Activated CD8-positive, alpha-beta memory T cell treated with anti-CD3 and anti-CD28 coated beads, Interleukin-2, amount 50 U/mL, for 1 hour (primary cell): ENCODE data around the gene LPO.

Experiments
- DNase-seq: peaks from one replicate; pipeline ENCODE4 v3.0.0-alpha.2; 2020; ENCODE audit errors: extremely low read depth

LPO gene

DNA sequence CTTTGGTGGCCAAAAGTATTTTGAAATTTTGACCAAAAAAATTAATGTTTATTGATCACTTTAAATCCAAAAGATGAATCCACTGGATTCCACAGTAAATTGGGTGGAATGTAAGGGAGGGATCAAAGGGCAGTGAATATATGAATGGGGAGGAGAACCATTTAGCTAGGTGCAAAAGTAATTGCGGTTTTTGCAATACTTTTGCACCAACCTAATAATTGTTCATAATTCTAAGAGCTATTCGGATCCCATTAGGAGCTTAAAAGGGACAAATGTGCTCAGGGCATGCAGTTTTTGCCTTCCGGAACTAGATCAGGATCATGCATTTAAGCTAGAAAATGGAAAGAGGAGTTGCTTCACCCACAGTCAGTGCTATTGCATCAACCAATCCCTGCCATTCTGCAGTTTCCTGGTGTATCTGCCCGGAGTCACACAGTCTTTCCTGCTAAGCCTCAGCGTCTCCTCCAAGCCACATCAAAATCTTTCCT, at the start of gene LPO:
Gene LPO, plus strand, starts transcription at position 438 of the 488 bp plus-strand sequence. CDS start 4,396 bp downstream, outside the sequence.
- no peak for DNase-seq

DNA sequence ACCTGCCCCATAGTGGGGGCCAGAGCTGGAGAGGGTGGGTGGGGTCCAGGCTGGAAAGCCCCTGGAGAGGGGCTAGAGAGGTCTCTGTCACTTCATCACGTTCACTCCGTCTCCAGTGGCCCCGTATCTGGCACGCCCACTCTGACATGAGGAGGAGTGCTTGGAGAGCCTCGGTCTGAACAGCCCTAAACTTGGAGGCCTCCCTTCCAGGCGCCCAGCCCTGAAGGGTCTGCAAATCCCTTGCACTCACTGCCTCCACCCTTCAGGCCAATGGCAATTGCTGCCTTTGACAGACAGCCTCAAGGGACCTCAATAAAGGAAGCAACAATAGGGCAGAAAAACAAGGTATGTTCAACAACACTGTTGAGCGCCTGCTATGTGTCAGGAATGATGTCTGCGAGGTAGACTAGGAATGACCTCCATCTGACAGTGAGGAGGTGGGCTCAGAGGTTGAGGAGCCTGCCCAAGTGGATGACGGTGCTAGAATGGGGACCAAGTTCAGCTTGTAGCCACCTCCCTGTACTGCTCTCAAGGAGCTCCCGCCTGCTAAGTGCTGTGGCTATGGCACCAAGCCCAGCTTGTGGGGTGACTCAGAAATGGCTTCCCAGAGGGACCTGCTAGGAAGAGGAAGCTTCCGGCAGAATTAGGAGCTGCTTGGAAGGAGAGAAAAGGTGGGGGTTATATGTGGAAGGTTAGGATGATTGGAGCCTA, 48.8 kb upstream of the LPO start:
- DNase-seq, result no peak

DNA sequence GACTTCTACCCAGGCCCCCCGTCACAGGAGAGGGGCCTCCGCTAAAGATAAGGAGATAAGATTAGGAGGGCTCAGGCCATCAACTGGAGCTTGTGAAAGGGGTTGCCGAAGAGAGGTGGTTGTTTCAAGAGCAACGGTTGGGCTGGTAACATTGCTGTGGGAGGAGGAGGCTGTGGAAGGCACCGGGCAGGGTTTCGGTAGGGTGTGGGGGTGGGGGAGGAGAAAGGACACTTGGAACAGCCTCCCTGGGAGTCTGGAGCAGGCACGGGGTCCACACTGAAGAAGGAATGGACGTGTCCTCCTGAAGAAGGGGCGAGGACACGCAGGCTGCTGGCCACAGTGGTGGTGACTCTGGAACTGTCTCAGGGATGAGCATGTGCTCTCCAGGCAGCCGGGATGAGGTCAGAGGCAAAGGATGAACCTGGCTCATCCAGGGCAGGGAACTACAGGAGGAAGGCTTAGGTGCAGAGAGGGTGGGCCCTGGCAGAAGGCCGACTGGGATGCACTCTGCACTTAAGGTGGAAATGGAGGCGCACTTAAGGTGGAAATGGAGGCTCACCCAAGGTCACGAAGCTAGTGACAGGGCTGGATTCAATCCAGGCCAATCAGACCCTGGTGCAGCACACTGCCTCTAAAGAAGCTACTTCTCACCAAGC, 47.0 kb upstream of the LPO start:
- no peak for DNase-seq

DNA sequence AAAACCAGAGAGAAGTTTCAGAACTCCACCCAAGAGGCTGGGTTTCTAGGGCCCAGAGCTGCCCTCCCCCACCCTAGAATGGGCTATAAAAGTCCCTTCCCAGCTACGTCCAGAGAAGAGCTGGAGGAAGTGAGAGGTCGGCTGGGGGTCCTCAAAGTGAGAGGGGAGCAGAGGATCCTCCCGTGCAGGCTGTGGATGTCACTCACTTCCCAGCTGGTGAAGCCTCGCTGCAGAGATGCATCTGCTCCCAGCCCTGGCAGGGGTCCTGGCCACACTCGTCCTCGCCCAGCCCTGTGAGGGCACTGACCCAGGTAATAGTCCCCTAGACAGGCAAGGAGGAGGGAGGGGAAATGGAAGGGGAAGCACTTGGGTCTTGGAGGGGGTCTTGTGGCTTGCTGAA, 45.8 kb upstream of the LPO start, which contains the start of gene EPX:
Gene EPX, plus strand, starts transcription at position 115 of the 400 bp plus-strand sequence. Its CDS starts 121 bp downstream, at position 236.
- no peak for DNase-seq

DNA sequence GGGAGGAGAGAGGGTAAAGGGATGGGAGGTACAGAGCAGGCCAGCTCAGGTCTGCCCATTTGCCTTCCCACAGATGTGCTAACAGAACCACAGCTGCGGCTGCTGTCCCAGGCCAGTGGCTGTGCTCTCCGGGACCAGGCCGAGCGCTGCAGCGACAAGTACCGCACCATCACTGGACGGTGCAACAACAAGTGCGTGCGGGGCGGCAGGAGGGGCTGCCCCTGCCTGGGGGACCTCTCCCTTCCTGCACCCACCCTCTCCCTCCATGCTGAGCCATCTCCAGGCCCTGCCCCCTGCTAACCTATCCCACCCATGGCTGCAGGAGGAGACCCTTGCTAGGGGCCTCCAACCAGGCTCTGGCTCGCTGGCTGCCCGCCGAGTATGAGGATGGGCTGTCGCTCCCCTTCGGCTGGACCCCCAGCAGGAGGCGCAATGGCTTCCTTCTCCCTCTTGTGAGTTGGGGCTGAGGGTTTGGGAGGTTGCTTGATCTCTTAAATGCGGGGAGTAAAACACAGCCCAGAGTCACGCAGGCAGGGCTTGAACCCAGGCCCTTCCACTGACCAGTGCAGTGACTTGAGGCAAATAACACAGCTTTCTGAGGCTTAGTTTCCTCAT, 44.6 kb upstream of the LPO start:
- no peak for DNase-seq

DNA sequence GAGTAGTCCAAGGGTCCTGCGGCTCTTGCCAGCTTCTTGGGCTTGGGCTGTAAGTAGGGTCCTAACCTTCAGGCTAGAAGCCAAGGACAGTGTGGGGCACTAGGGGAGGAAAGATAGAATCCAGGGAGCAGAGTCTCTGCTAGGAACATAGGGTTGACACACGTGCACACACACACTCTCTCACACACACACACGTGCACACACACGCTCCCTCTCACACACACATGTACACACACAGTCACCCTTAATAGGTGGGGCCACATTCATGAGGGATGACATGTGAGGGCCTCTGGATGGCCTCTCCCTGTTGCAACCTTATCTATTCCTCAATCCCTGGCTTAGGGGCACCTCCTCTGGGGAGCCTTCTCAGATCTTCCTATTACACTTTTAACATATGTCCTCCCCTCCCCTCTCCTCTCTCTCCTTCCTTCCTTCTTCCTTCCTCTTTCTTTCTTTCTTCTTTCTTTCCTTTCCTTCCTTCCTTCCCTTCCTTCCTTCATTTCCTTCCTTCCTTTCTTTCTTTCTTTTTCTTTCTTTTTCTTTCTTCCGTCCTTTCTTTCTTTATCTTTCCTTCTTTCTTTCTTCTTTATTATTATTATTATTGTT, 42.8 kb upstream of the LPO start:
- DNase-seq, result no peak

DNA sequence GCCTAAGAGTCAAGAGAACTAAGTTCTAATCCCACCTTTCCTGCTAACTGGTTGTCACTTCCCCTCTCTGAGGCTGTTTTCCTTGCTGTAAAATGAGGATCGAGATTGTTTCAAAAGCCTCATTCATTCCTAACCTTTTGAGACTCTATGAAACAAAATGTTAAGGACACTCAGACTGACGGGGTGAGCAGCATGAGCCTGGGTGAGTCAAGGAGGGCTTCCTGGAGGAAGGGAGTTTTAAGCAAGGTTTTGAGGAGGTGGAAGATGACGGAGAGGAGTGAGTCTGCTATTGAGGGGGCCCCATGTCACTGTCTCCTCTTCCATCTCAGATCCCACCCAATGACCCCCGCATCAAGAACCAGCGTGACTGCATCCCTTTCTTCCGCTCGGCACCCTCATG, 41.8 kb upstream of the LPO start:
- no peak for DNase-seq

DNA sequence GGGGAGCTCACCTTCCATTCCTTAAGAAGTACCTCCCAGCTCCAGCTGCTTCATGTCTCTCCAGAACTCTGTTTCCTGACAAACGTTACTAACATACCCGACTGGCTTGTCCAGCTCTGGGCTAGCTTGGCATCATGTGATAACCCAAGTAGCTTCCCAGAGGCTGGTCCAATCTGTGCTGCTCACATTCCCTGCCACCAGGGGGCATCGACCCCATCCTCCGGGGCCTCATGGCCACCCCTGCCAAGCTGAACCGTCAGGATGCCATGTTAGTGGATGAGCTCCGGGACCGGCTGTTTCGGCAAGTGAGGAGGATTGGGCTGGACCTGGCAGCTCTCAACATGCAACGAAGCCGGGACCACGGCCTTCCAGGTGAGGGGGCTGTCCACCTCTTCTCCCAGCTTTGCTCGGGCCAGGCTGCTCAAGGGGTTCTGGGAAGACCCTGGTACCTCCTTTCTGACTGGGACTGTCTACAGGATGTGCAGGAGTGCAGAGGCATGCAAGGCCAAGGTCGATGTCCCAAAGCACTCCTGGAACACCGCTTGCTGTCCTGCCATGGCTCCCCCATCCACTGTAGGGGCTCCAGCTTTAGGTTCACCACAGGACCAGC, 38.3 kb upstream of the LPO start:
- DNase-seq, result no peak

DNA sequence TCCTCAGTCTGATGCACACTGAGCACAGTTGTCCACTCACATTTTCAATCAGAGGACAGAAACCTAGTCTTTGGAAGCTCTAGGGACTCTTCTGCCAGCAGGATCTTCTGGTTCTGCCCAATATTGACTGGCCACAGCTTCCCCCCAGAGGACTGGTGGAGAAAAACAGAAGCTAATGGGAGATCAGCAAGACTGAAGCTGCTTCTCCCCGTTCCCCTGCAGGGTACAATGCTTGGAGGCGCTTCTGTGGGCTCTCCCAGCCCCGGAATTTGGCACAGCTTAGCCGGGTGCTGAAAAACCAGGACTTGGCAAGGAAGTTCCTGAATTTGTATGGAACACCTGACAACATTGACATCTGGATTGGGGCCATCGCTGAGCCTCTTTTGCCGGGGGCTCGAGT, 35.5 kb upstream of the LPO start:
- no peak for DNase-seq

DNA sequence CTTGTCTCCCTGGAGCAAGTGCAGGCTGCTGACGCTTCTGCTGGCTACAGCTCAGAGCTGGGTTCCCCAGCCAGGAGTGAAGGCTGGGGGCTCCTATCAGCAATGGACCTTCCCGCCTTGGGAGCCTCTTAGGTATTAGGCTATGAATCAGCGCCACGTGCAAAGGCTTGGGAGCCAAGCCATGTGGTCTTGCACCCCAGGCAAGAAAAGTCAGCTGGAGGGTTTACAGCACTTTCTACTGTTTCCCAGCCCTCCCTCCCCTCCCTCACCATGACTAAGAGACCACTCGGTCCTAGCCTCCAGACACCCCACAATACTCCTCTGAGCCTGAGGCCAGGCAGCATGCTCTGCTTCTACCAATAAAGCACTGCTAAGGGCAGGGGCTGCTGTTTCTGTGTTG, 33.6 kb upstream of the LPO start:
- no peak for DNase-seq

DNA sequence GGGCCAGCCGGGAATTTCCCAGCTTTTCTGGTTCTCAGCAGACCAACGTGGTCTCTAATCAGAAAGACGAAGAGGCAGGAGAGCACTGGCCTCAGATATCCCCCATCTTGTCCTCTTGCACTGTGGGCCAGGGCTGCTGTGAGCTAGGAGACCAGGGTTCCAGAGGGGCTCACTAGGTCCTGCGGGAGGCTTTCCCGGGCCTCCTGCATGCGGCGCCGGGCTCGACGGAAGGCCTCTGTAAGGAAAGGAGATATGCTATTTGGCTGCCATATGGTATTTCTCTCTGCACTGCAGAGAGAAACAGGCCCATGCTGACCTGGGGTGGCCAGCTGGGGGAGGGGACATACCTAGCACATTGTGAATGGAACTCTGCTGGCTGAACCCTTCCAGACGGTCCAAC, 32.4 kb upstream of the LPO start:
- no peak for DNase-seq

DNA sequence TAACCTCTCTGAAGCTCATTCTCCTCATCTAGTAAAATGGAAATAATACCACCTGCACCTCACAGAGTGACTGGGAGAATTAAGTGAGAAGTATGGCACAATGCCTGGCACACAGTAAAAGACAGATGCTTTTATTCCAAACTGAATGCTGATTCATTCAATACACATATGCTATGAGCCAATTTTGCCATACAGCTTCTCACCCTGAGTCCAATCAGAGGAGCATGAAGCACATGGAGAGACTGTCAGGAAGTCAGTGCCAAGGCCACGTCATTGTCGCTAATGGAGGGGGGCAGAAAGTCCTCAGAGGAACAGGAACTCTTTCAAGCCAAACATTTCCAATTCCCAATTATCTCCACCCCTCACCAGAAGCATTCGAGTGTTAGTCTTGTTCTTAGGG, 30.9 kb upstream of the LPO start:
- DNase-seq, result no peak

DNA sequence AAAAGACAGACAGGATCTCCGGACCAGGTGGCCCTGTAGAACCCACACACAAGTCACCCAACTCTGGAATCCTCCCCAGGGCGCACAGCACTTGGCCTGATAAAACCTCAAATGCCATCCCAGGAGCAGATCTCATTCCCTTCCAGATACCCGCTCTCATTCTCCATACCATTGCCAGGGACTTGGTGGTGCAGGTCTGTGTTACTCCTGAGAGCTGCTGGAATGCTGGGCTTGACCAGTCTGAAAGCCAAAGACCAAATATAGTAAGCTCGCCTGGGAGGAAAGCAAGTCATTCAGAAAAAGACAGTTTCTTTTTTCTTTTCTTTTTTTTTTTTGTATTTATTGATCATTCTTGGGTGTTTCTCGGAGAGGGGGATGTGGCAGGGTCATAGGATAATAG, 30.0 kb upstream of the LPO start:
- no peak for DNase-seq

DNA sequence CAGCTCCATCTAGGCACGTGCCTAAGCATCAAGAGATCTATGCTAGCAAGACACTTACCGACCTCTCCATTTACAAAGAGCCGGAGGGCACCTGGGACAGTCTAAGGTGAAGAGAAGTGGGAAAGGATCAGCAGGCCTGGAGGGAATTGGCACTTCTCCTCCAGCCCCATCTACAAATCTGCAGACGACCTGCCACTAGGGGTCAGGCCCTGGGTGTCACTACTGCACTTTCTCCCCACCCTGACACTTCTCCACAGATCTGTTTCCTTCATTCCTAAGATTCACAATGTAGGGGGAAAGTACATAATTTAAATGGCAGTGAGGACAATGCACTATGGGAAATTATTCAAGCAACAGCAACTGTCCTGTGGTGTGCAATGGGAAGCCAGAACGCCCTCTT, 27.5 kb upstream of the LPO start:
- DNase-seq, result no peak

DNA sequence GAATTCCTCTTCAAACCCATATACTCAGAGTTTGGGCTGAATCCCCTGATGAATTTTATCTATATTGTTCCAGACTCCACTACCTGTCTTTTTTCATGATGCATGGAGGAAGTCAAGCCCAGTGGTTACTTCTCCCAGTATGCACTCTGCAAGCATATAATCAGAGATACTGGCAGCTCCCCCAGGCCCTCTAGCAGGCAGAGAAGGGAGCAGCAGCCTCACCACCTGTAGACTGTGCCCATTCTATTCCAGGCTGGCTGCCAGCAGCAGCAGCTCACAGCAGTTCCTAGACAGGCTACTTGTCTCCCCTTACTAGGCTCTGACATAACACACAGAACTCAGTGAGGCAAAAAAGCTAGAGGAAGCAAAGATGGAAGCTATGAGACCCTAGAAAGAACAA, 22.7 kb upstream of the LPO start:
- no peak for DNase-seq

DNA sequence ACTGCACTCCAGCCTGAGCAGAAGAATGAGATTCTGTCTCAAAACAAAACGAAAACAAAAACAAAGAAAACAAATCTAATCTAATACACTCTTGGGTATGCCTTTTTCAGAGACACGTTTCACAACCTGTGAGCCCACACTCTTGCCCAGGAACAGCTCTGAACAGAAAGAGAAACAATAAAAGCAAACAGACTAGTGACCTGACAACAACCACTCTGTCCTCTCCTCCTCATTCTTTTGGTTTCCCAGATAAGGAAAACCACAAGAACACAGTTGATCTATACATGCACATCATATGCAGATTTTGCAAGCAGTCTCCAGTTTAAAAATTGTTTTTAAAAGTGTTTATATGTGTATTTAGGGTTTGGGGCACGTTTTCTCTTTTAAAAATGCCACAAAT, 20.6 kb upstream of the LPO start:
- DNase-seq, result no peak

DNA sequence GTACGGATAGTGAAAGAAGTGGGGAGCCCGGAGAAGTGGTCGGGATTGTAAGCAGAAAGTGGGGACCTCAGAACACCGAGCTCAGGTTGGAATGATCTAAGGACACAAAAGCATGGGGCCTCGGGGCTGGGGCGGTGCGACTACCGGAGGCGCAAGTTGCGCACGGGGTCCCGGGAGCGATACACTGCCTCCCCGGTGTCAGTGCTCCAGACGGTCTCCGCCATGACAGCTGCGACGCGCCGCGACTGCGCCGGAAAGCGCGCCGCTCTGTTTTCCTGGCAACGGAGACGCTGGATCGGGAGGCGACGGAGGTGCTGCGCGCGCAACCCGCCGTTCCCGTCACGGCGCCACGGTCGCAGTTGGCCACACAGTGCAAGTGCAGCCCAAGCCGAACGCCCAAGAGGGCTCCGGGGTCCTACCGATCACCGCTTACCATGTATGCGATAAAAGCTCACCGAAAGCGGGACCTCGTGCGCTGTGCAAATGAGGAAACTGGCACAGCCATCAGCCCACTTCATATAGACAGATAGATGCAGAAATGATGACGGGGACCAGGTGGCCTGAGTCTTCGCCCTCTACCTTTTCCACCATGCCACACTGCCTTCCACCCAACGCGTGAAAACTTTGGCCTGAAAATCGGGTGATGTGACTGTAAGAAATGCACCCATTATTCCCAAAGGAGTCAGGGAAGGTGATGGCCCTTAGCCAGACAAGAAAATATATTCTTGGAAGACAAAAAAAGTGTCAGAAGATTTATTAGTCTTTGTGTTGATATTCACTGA, 19.2 kb upstream of the LPO start, which contains the start of gene MKS1:
Gene MKS1, minus strand, starts transcription at position 249 of the 782 bp plus-strand sequence. Its CDS starts 25 bp downstream, at position 224.
- DNase-seq, result peak; percentile 78

DNA sequence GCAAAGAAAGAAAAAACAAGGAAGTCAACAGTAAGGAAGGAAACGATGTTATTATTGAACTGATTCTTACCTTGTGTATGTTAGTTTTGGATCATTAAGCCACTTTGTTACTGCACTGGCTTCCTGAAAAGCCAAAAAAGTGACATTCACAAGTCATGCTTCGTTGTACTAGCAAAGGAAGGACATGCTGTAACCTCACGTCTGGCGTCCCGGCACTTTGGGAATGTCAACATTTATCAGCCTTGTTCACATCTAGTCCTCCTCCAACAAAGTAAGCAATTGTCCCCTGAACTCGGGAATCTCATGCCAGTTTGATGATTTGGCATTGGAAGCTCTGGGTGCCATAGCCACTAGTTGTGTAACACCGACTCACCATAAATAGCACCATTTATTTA, 18.6 kb upstream of the LPO start:
- DNase-seq, result no peak

DNA sequence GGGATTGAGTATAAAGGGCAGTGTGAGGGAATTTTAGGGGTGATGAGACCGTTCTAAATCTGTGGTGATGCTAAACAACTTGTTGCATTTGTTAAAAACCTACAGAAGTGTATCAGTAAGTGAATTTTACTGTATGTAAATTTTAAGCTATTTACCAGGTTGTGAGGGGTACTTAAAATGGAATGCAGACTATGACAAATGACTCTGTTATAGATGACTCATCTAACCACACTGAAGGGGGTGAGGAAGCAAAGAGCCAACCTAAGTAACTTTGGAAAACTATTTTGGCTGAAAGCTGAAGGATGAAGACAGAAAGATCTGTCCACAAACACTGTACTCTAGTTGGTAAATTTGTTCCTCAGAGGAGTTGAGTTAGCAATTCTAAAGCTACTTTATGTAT, 14.1 kb upstream of the LPO start:
- DNase-seq, result no peak

DNA sequence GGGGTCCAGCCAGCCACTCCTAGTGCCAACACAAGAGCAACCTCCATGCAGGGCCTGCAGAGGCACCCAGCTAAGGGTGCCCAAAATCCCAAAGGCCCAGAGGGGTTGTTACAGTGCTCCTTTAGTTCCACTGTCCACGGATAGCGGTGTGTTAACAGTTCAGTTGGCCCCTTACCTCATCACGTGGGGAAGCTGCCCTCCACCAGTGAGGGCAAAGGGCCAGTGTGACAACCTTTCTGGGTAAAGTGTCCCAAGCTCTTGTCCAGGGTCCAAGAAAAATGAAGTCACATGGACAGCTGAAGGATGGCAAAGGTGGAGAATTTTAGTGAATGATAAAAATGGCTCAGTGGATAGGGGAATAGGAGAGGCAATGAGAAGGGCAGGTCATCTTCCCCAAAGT, 10.7 kb upstream of the LPO start:
- DNase-seq, result no peak

DNA sequence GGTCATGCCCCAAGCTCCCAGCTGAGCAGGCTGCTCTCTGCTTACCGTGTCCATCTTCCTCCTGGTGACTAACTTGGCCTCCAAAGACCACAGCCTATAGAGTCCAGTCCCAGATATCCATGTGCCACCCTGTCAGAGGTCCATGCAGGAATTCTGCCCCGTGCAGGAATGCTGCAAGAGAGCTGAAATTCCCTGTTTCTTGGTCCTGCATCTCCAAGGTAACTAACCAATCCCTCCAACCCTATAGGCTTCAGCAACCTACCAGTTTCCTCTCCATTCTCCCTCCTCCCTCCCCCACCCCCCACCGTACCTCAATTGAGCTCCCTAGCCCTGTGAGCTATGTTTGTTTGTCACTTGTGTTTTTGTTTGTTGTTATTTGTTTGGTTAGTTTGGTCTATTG, 9.7 kb upstream of the LPO start:
- DNase-seq, result no peak
